Muscle of leg (tissue), 11 donors: ENCODE results near the gene PLCB4. TPM values are rescaled to one million over a fixed set of nuclear protein-coding genes. Genes with fewer than 3 reads are reported as not detected.
"Not testable (repeated sequence)": the region's sequence is repeated elsewhere in the genome, so short reads cannot be mapped to it uniquely, and the experiment has no call there.

ENCODE experiments used
- DNase-seq: peaks from one replicate; pipeline ENCODE4 v3.0.0; 2013
- H3K27ac ChIP-seq: one replicate; pipeline ENCODE4 v1.5.1; 2013; ENCODE audit warnings: mild to moderate bottlenecking, low read length, control low read depth
- H3K27me3 ChIP-seq: one replicate; pipeline ENCODE4 v1.6.1; 2013; ENCODE audit warnings: low read length; ENCODE audit not compliant: control insufficient read depth, insufficient read depth
- H3K36me3 ChIP-seq: one replicate; pipeline ENCODE4 v1.6.1; 2013; ENCODE audit warnings: low read length; ENCODE audit not compliant: control insufficient read depth, insufficient read depth
- H3K4me1 ChIP-seq: one replicate; pipeline ENCODE4 v1.6.1; 2013; ENCODE audit warnings: low read length; ENCODE audit not compliant: control insufficient read depth, insufficient read depth
- H3K4me3 ChIP-seq: one replicate; pipeline ENCODE4 v1.5.1; 2013; ENCODE audit warnings: low read length, control low read depth
- H3K9me3 ChIP-seq: replicated peaks from 2 replicates; pipeline ENCODE4 v1.6.1; 2013; ENCODE audit warnings: low read depth, low read length; ENCODE audit not compliant: control insufficient read depth
- WGBS: methylation state at CpG from one replicate; pipeline ENCODE4 v1.1.5; 2013; ENCODE audit warnings: missing lambda C conversion rate; ENCODE audit not compliant: insufficient coverage; 5-methylcytosine and 5-hydroxymethylcytosine counted together
- polyA plus RNA-seq, 8 donors: library from polyadenylated mRNA; unstranded; fragments of 120-200 nt; gene quantifications; one replicate each; pipeline versions ENCODE4 v1.2.1 to v1.2.3, GENCODE V29; 2013; ENCODE audit warnings: inconsistent platforms in 1 of 8, low replicate concordance in 1 of 8; ENCODE audit not compliant: insufficient read length in 8 of 8, insufficient read depth in 1 of 8
- total RNA-seq: library from RNA; stranded (reverse); fragments of 120-200 nt; gene quantifications from one replicate; pipeline ENCODE4 v1.2.4, GENCODE V29; 2013

Gene PLCB4
- total and polyA plus RNA-seq, 9 donors, result 3.1 to 5.8 (median 4.3) TPM

- Histone ChIP-seq H3K27me3 (no peaks in the 10 kb centered on the region), H3K9me3 (peaks cover 5% of the 10 kb centered on the region), H3K36me3 (no peaks in the 10 kb centered on the region), H3K4me1 (no peaks in the 10 kb centered on the region), H3K27ac (no peak overlapping the region), H3K4me3 (no peak overlapping the region)
- DNase-seq, result no peak
- WGBS, result 100% methylated on average over 2 of the region's 2 CpGs
Measured at GRCh38 chr20:9147547-9148024, 78.7 kb downstream of the PLCB4 start.

- no peak overlapping the region for H3K27ac ChIP-seq
- H3K36me3 ChIP-seq, result no peaks in the 10 kb centered on the region
- no CpG with 5 or more reads among the region's 3 CpGs for WGBS
- H3K27me3 ChIP-seq, result no peaks in the 10 kb centered on the region
- no peaks in the 10 kb centered on the region for H3K4me1 ChIP-seq
- no peak for DNase-seq
- H3K9me3 ChIP-seq, result peaks cover 7% of the 10 kb centered on the region
- H3K4me3 ChIP-seq, result no peak overlapping the region
Measured at GRCh38 chr20:9148291-9148690, 79.4 kb downstream of the PLCB4 start.

GRCh38 chr20:9149087-9149486 is 80.2 kb downstream of the PLCB4 start:
- 80% methylated on average over 1 of the region's 3 CpGs for WGBS
- no peaks in the 10 kb centered on the region for H3K4me1 ChIP-seq

GRCh38 chr20:9149796-9150195 is 80.9 kb downstream of the PLCB4 start:
- H3K27me3 ChIP-seq, result no peaks in the 10 kb centered on the region
- no peak for DNase-seq
- H3K36me3 ChIP-seq, result no peaks in the 10 kb centered on the region
- H3K27ac ChIP-seq, result no peak overlapping the region
- 71% methylated on average over 3 of the region's 4 CpGs for WGBS
- H3K4me3 ChIP-seq, result no peak overlapping the region
- H3K9me3 ChIP-seq, result peaks cover 7% of the 10 kb centered on the region
- no peaks in the 10 kb centered on the region for H3K4me1 ChIP-seq

More at GRCh38 chr20:9149087-9149486, 80.2 kb downstream of the PLCB4 start:
- H3K27me3 ChIP-seq, result no peaks in the 10 kb centered on the region
- no peaks in the 10 kb centered on the region for H3K36me3 ChIP-seq
- no peak overlapping the region for H3K27ac ChIP-seq
- peaks cover 7% of the 10 kb centered on the region for H3K9me3 ChIP-seq
- no peak overlapping the region for H3K4me3 ChIP-seq
- DNase-seq, result no peak

GRCh38 chr20:9150679-9151078 is 81.8 kb downstream of the PLCB4 start:
- Histone ChIP-seq H3K36me3 (no peaks in the 10 kb centered on the region), H3K27me3 (no peaks in the 10 kb centered on the region), H3K4me1 (no peaks in the 10 kb centered on the region), H3K27ac (no peak overlapping the region), H3K4me3 (no peak overlapping the region), H3K9me3 (peaks cover 7% of the 10 kb centered on the region)
- no peak for DNase-seq
- WGBS, result no CpG with 5 or more reads among the region's 3 CpGs

GRCh38 chr20:9152139-9152538 is 83.3 kb downstream of the PLCB4 start:
- not testable (repeated sequence) for H3K4me3 ChIP-seq, H3K36me3 ChIP-seq, H3K9me3 ChIP-seq, H3K27ac ChIP-seq, H3K27me3 ChIP-seq, H3K4me1 ChIP-seq, DNase-seq
- WGBS, result 20% methylated on average over 1 of the region's 1 CpG

GRCh38 chr20:9154464-9155024 is 85.7 kb downstream of the PLCB4 start:
- H3K4me3 ChIP-seq, result no peak overlapping the region
- DNase-seq, result no peak
- no peaks in the 10 kb centered on the region for H3K27me3 ChIP-seq
- no peaks in the 10 kb centered on the region for H3K36me3 ChIP-seq
- no peaks in the 10 kb centered on the region for H3K4me1 ChIP-seq
- WGBS, result no CpG with 5 or more reads among the region's 1 CpG
- H3K9me3 ChIP-seq, result peaks cover 7% of the 10 kb centered on the region
- no peak overlapping the region for H3K27ac ChIP-seq

GRCh38 chr20:9156529-9157280 is 87.8 kb downstream of the PLCB4 start:
- DNase-seq, result no peak
- H3K27ac ChIP-seq, result no peak overlapping the region
- no peaks in the 10 kb centered on the region for H3K27me3 ChIP-seq
- no CpG with 5 or more reads among the region's 4 CpGs for WGBS
- H3K9me3 ChIP-seq, result peaks cover 7% of the 10 kb centered on the region
- no peak overlapping the region for H3K4me3 ChIP-seq
- no peaks in the 10 kb centered on the region for H3K4me1 ChIP-seq
- no peaks in the 10 kb centered on the region for H3K36me3 ChIP-seq

GRCh38 chr20:9160331-9160730 is 91.4 kb downstream of the PLCB4 start:
- Histone ChIP-seq H3K9me3 (no peaks in the 10 kb centered on the region), H3K27ac (no peak overlapping the region), H3K4me3 (no peak overlapping the region), H3K4me1 (no peaks in the 10 kb centered on the region), H3K36me3 (no peaks in the 10 kb centered on the region), H3K27me3 (no peaks in the 10 kb centered on the region)
- WGBS, result 57% methylated on average over 6 of the region's 6 CpGs
- no peak for DNase-seq

- H3K9me3 ChIP-seq, result no peaks in the 10 kb centered on the region
- H3K36me3 ChIP-seq, result no peaks in the 10 kb centered on the region
- H3K27me3 ChIP-seq, result no peaks in the 10 kb centered on the region
- no peak overlapping the region for H3K27ac ChIP-seq
- no peaks in the 10 kb centered on the region for H3K4me1 ChIP-seq
- WGBS, result 33% methylated on average over 1 of the region's 2 CpGs
- DNase-seq, result peak; percentile 78
- H3K4me3 ChIP-seq, result no peak overlapping the region
Measured at GRCh38 chr20:9160757-9161156, 91.9 kb downstream of the PLCB4 start.
